Parathyroid adenoma (tissue), 2 donors: ENCODE results near the gene NPR2.

Source experiments
- H2AFZ ChIP-seq: fragments of 300-600 bp; sonication (generic); one replicate; pipeline ENCODE4 v1.7.0; 2017; ENCODE audit warnings: antibody characterized with exemption, mild to moderate bottlenecking
- H3K27ac ChIP-seq: fragments of 300-600 bp; sonication (generic); one replicate; pipeline ENCODE4 v1.7.0; 2017
- H3K27me3 ChIP-seq: fragments of 300-600 bp; sonication (generic); one replicate; pipeline ENCODE4 v1.7.0; 2017; ENCODE audit warnings: low read length; ENCODE audit not compliant: control insufficient read depth, insufficient read depth
- H3K36me3 ChIP-seq: fragments of 300-600 bp; sonication (generic); one replicate; pipeline ENCODE4 v1.7.0; 2017; ENCODE audit warnings: low read length; ENCODE audit not compliant: control insufficient read depth, insufficient read depth
- H3K4me1 ChIP-seq: fragments of 300-600 bp; sonication (generic); one replicate; pipeline ENCODE4 v1.7.0; 2017; ENCODE audit warnings: control low read depth
- H3K4me2 ChIP-seq: fragments of 300-600 bp; sonication (generic); one replicate; pipeline ENCODE4 v1.7.0; 2017; ENCODE audit warnings: low read length
- H3K4me3 ChIP-seq: fragments of 300-600 bp; sonication (generic); one replicate; pipeline ENCODE4 v1.7.0; 2017; ENCODE audit warnings: low read depth, low read length
- H3K79me2 ChIP-seq: fragments of 300-600 bp; sonication (generic); one replicate; pipeline ENCODE4 v1.7.0; 2017; ENCODE audit warnings: control low read depth
- H3K9ac ChIP-seq: fragments of 300-600 bp; sonication (generic); one replicate; pipeline ENCODE4 v1.7.0; 2017; ENCODE audit warnings: mild to moderate bottlenecking
- H3K9me3 ChIP-seq: fragments of 300-600 bp; sonication (generic); one replicate; pipeline ENCODE4 v1.7.0; 2017; ENCODE audit warnings: low read length; ENCODE audit not compliant: control insufficient read depth
- TF ChIP-seq, protein P1 (sequence below): fragments of 300-600 bp; sonication (generic); IDR thresholded peaks from one replicate; pipeline ENCODE4 v1.7.0; 2017; ENCODE audit warnings: antibody characterized with exemption, mild to moderate bottlenecking
- donor health status: primary hyperparathyroidism.

The NPR2 gene

DNA sequence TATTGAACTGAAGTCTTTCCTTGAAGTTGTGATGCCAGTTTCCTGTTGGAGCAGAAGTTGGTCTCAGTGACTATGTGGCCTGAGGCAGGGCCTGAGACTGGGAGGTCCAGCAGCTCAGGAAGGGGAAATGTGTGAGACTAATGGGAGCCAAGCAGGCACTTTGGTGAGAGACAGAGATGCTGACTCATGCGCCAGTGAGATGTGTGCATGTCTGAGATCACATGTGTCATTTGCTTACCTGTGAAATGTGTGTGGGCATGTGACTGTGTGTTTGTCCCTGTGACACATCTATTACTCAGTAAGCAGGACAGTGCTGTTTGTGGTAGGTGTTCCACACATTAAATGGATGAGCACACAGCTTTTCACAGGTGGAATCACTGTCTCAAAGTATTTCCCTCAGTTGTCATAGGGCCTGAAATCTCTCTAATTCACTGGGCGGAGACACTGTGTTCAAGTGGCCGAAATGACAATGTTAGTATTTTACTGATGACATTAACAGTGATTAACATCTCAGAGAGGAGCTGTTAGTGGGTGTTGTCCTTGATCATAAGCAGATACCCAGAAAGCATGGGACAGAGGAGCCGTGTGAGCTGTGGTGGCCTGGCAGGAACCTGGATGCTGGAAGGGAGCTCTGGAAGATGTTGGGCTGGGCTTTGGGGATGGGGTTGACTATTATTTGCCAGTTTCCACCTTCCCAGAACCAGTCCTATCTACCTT, 7.4 kb downstream of the NPR2 start:
- no peak overlapping the region for H3K9ac ChIP-seq
- no peak overlapping the region for H3K27ac ChIP-seq
- H3K4me3 ChIP-seq, result no peak overlapping the region

DNA sequence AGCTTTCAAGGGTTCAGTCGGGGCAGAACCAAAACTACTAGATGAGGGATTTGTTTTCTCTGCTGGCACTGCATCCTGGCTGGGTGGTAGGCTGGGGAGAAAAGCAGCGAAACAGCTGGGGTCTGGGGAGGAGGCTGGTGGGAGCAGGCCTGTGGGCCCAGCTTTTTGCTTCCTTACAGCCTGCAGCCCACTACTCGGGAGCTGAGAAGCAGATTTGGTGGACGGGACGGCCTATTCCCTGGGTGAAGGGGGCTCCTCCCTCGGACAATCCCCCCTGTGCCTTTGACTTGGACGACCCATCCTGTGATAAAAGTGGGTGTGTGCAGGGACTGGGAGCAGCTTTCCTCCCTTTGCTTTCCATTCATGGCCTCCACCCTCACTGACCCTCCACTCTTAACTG, 9.1 kb downstream of the NPR2 start:
- H3K9me3 ChIP-seq, result no peaks in the 10 kb centered on the region

More for the DNA sequence above, 7.4 kb downstream of the NPR2 start:
- H3K4me1 ChIP-seq, result no peaks in the 10 kb centered on the region
- H2AFZ ChIP-seq, result no peak overlapping the region
- no peaks in the 10 kb centered on the region for H3K9me3 ChIP-seq
- H3K4me2 ChIP-seq, result no peak overlapping the region
- no peaks in the 10 kb centered on the region for H3K36me3 ChIP-seq
- no peaks in the 10 kb centered on the region for H3K79me2 ChIP-seq
- no peaks in the 10 kb centered on the region for H3K27me3 ChIP-seq
- TF ChIP-seq, protein P1, sequence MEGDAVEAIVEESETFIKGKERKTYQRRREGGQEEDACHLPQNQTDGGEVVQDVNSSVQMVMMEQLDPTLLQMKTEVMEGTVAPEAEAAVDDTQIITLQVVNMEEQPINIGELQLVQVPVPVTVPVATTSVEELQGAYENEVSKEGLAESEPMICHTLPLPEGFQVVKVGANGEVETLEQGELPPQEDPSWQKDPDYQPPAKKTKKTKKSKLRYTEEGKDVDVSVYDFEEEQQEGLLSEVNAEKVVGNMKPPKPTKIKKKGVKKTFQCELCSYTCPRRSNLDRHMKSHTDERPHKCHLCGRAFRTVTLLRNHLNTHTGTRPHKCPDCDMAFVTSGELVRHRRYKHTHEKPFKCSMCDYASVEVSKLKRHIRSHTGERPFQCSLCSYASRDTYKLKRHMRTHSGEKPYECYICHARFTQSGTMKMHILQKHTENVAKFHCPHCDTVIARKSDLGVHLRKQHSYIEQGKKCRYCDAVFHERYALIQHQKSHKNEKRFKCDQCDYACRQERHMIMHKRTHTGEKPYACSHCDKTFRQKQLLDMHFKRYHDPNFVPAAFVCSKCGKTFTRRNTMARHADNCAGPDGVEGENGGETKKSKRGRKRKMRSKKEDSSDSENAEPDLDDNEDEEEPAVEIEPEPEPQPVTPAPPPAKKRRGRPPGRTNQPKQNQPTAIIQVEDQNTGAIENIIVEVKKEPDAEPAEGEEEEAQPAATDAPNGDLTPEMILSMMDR, result no peak

DNA sequence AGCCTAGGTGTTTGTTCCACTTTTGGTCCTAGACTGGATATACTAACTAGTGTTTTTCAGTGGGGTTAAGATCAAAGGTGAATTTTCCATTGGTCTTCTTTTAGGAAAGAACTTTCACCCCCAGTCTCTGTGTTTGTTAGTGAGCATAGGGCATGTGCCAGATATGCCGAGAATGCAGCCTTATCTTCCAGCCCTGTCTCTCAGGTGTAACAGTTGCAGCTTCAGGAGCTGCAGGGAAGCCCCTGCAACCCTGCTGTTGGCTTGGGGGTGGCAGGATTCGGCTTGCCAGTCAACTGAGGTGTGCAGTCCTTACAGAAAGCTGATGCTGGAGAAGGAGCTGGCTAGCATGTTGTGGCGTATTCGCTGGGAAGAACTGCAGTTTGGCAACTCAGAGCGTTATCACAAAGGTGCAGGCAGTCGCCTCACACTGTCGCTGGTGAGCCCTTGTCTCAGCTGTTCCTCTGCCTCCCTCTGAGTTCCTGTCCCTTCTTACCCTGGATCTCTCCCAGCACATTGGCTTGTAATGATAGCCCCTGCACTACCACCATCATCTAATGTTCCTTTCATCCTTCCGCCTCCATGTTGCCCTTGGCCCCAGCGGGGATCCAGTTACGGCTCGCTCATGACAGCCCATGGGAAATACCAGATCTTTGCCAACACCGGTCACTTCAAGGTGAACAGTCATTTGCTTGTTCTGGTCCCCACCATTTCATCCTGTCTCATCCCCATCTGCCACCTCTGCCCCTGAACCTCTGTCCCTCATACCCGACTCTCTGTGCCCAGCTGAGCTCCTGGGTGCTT, 10.1 kb downstream of the NPR2 start:
- Histone ChIP-seq H3K36me3 (no peaks in the 10 kb centered on the region), H3K9me3 (no peaks in the 10 kb centered on the region), H3K4me1 (no peaks in the 10 kb centered on the region), H2AFZ (no peak overlapping the region), H3K4me3 (no peak overlapping the region), H3K27ac (no peak overlapping the region), H3K27me3 (no peaks in the 10 kb centered on the region), H3K4me2 (no peak overlapping the region), H3K9ac (no peak overlapping the region), H3K79me2 (no peaks in the 10 kb centered on the region)
- TF ChIP-seq, protein P1, result no peak

More for the DNA sequence above, 9.1 kb downstream of the NPR2 start:
- Histone ChIP-seq H3K4me2 (no peak overlapping the region), H2AFZ (no peak overlapping the region), H3K4me3 (no peak overlapping the region), H3K27me3 (no peaks in the 10 kb centered on the region), H3K27ac (no peak overlapping the region), H3K79me2 (no peaks in the 10 kb centered on the region), H3K9ac (no peak overlapping the region), H3K4me1 (no peaks in the 10 kb centered on the region), H3K36me3 (no peaks in the 10 kb centered on the region)
- TF ChIP-seq, protein P1, result no peak

DNA sequence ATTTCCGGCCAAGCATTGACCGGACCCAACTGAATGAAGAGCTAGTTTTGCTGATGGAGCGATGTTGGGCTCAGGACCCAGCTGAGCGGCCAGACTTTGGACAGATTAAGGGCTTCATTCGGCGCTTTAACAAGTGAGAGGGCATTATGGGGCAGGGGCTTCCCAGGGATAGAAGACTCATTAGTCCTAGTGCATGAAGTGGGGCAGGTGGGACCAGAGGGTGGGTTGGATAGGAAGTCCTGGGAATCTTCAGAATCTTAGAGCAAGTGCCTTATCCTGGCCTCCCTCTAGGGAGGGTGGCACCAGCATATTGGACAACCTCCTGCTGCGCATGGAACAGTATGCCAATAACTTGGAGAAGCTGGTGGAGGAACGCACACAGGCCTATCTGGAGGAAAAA, 14.7 kb downstream of the NPR2 start:
- H3K27ac ChIP-seq, result no peak overlapping the region
- no peaks in the 10 kb centered on the region for H3K27me3 ChIP-seq
- no peak overlapping the region for H3K4me2 ChIP-seq
- no peaks in the 10 kb centered on the region for H3K79me2 ChIP-seq
- no peaks in the 10 kb centered on the region for H3K36me3 ChIP-seq
- H3K4me3 ChIP-seq, result no peak overlapping the region
- no peaks in the 10 kb centered on the region for H3K9me3 ChIP-seq
- TF ChIP-seq, protein P1, result no peak
- H2AFZ ChIP-seq, result no peak overlapping the region
- no peak overlapping the region for H3K9ac ChIP-seq
- H3K4me1 ChIP-seq, result no peaks in the 10 kb centered on the region
